GM12865 (cell line): Measurements from ENCODE around the gene DEGS1.

Experiments
- DNase-seq: peaks from one replicate; pipeline ENCODE4 v3.0.0; 2010; ENCODE audit warnings: low read depth
- H3K4me3 ChIP-seq: 2 replicates; pipeline ENCODE4 v1.5.1; 2011; ENCODE audit warnings: mild to moderate bottlenecking, low read depth, low read length, control low read depth
- CTCF ChIP-seq: IDR thresholded peaks from 2 replicates; pipeline ENCODE4 v1.5.1; 2011; ENCODE audit warnings: low read length, control low read depth, low read depth, inconsistent platforms; ENCODE audit not compliant: insufficient read depth; ENCODE audit errors: missing control alignments

DEGS1 gene

GRCh38 chr1:224188286-224188685 is 5.2 kb downstream of the DEGS1 start:
- no peak overlapping the region for H3K4me3 ChIP-seq
- no peak for TF ChIP-seq CTCF

GRCh38 chr1:224189561-224189960 is 6.5 kb downstream of the DEGS1 start:
- no peak for TF ChIP-seq CTCF
- no peak for DNase-seq
- H3K4me3 ChIP-seq, result no peak overlapping the region

More at GRCh38 chr1:224188286-224188685, 5.2 kb downstream of the DEGS1 start:
- DNase-seq, result peak; percentile 39

GRCh38 chr1:224192082-224192788 is 9.2 kb downstream of the DEGS1 start:
- TF ChIP-seq CTCF, result no peak
- DNase-seq, result peak; percentile 50
- H3K4me3 ChIP-seq, result no peak overlapping the region

- no peak overlapping the region for H3K4me3 ChIP-seq
- no peak for DNase-seq
- TF ChIP-seq CTCF, result no peak
These were observed 10.4 kb downstream of the DEGS1 start for GRCh38 chr1:224193319-224193966.

GRCh38 chr1:224196813-224197600 is 14.0 kb downstream of the DEGS1 start:
- TF ChIP-seq CTCF, result no peak
- no peak overlapping the region for H3K4me3 ChIP-seq
- no peak for DNase-seq

- no peak overlapping the region for H3K4me3 ChIP-seq
- no peak for DNase-seq
- no peak for TF ChIP-seq CTCF
These were observed 15.5 kb downstream of the DEGS1 start for GRCh38 chr1:224198572-224198971.
